Upper lobe of left lung (tissue), 6 donors: Measurements from ENCODE around the gene OLR1. TPM values are rescaled to one million over a fixed set of nuclear protein-coding genes. Genes with fewer than 3 reads are reported as not detected.

Experiments used
- ATAC-seq, 2 donors: fragments of 200-7000 bp; cut with Tn5 transposase; one replicate each; pipeline ENCODE4 v1.9.1; 2022; ENCODE audit warnings: mild to moderate bottlenecking in 2 of 2, moderate library complexity in 2 of 2; ENCODE audit not compliant: low FRiP score in 2 of 2
- DNase-seq, 2 donors: peaks; one replicate each; pipeline ENCODE4 v3.0.0-alpha.2; 2019 to 2020
- H3K27ac ChIP-seq, 4 donors: fragments of 200-600 bp; sonication (generic); one replicate each; pipeline ENCODE4 v1.5.1; 2016 to 2019
- H3K27me3 ChIP-seq, 4 donors: fragments of 200-600 bp; sonication (generic); one replicate each; pipeline ENCODE4 v1.5.1; 2017 to 2019
- H3K36me3 ChIP-seq, 4 donors: fragments of 200-600 bp; sonication (generic); one replicate each; pipeline ENCODE4 v1.5.1; 2016 to 2019
- H3K4me1 ChIP-seq, 4 donors: fragments of 200-600 bp; sonication (generic); one replicate each; pipeline ENCODE4 v1.5.1; 2018 to 2019
- H3K4me3 ChIP-seq, 4 donors: fragments of 200-600 bp; sonication (generic); one replicate each; pipeline ENCODE4 v1.5.1; 2017 to 2019; ENCODE audit warnings: mild to moderate bottlenecking in 2 of 4, moderate library complexity in 1 of 4
- H3K9me3 ChIP-seq, 4 donors: fragments of 200-600 bp; sonication (generic); one replicate each; pipeline ENCODE4 v1.5.1; 2018 to 2019
- CTCF ChIP-seq, 6 experiments: fragments of 450-650 bp in 4 of 6; fragments of 200-600 bp in 2 of 6; sonication (generic) in 2 of 6; IDR thresholded peaks; one replicate each; pipeline ENCODE4 v1.5.1; 2016 to 2019; ENCODE audit warnings: antibody characterized with exemption in 6 of 6
- EP300 ChIP-seq, 4 donors: sonication (generic); formaldehyde crosslinking; IDR thresholded peaks; one replicate each; pipeline ENCODE4 v1.5.1; 2017; ENCODE audit warnings: antibody characterized with exemption in 4 of 4, control low read depth in 2 of 4
- POLR2A ChIP-seq, 4 donors: fragments of 450-650 bp; IDR thresholded peaks; one replicate each; pipeline ENCODE4 v1.5.1; 2016 to 2017; ENCODE audit warnings: antibody characterized with exemption in 4 of 4, mild to moderate bottlenecking in 2 of 4
- POLR2AphosphoS5 ChIP-seq, 2 donors: sonication (generic); formaldehyde crosslinking; IDR thresholded peaks; one replicate each; pipeline ENCODE4 v1.5.1; 2017; ENCODE audit warnings: antibody characterized with exemption in 2 of 2
- WGBS, 2 donors: methylation state at CpG; one replicate each; pipeline ENCODE4 v1.1.5; 2017 to 2018; 5-methylcytosine and 5-hydroxymethylcytosine counted together
- total RNA-seq, 6 donors: library from RNA; depleted of rRNA in 4 of 6; stranded (reverse); fragments of >200 nt in 4 of 6; gene quantifications; one replicate each; pipeline versions ENCODE4 v1.1.0 to v1.2.1, GENCODE V29; 2016 to 2021
- donor health status: DM: no; HTN: no; CAD: no; lungs with moderate emphysema.
- donor health status: DM: no; HTN: yes; CAD: no; lungs with severe emphysema.

Gene OLR1
- total RNA-seq, 6 donors from 2014 or later: 51.2 to 163 (median 113) TPM

- peaks cover 0 to 8% (median 0%) of the 10 kb centered on the region in 4 donors for H3K36me3 ChIP-seq
- H3K9me3 ChIP-seq: no peaks in the 10 kb centered on the region
- 31 to 34% methylated on average over 40 of the region's 40 CpGs for WGBS, 2 donors
- ATAC-seq (peak; percentile 94 to 97), DNase-seq (peak; percentile 98 to 99)
- peak overlapping the region; percentile 99 to 100 (median 100) for H3K27ac ChIP-seq
- H3K4me1 ChIP-seq: peaks cover 15 to 36% (median 21%) of the 10 kb centered on the region in 4 donors
- peak overlapping the region; percentile 59 to 79 (median 72) for H3K4me3 ChIP-seq
- no peaks in the 10 kb centered on the region for H3K27me3 ChIP-seq
- peak in 3 of 4 donors; percentile 79 to 99 (median 95) for TF ChIP-seq EP300 (IDR thresholded peaks at IDR 0.05)
- peak; percentile 96 to 98 for TF ChIP-seq POLR2AphosphoS5 (IDR thresholded peaks at IDR 0.05)
- peak in 2 of 4 donors; percentile 61 to 89 for TF ChIP-seq POLR2A (IDR thresholded peaks at IDR 0.05)
- TF ChIP-seq CTCF (IDR thresholded peaks at IDR 0.05): no peak
Observed at GRCh38 chr12:10211940-10212738, 40.2 kb upstream of the OLR1 start.

DNA sequence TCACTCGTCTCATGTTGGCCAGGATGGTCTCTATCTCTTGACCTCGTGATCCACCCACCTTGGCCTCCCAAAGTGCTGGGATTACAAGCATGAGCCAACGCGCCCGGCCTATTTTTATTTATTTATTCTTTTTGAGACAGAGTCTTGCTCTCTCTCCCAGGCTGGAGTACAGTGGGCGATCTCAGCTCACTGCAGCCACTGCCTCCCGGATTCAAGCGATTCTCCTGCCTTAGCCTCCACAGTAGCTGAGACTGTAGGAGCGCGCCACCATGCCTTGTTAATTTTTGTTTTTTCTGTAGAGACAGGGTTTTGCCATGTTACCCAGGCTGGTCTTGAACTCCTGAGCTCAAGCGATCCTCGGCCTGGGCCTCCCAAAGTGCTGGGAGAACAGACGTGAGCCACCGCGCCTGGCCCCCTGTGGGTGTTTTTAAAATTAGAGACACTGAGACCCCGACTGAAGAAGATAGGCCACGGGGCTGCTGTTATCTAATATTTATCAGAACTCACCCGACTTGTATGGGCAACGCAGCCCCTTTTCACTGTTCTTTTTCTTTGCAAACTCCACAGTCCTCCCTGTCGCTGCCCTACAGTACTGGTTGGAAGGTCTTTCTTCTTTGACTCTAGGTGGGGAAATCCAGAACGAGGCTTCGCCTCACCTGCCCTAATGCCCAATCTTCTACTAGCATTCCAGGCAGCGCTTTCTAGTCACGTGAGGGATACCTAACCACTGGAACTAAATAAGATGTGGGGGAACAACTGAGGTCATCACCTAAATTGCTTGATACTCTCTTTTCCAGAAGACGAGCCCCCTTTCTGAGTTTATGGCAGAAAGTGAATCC, 39.4 kb upstream of the OLR1 start:
- H3K27ac ChIP-seq: peak overlapping the region; percentile 99 to 100 (median 100)
- H3K4me3 ChIP-seq: peak overlapping the region in 1 of 4 donors; percentile 72
- H3K4me1 ChIP-seq: peaks cover 15 to 30% (median 19%) of the 10 kb centered on the region in 4 donors
- H3K9me3 ChIP-seq: no peaks in the 10 kb centered on the region
- no peaks in the 10 kb centered on the region for H3K27me3 ChIP-seq
- DNase-seq: no peak
- WGBS, 2 donors: 93 to 95% methylated on average over 25 of the region's 25 CpGs
- peaks cover 0 to 6% (median 0%) of the 10 kb centered on the region in 4 donors for H3K36me3 ChIP-seq
- no peak for ATAC-seq
- TF ChIP-seq CTCF (IDR thresholded peaks at IDR 0.05) (no peak), EP300 (IDR thresholded peaks at IDR 0.05) (no peak), POLR2A (IDR thresholded peaks at IDR 0.05) (no peak), POLR2AphosphoS5 (IDR thresholded peaks at IDR 0.05) (no peak)

- H3K4me1 ChIP-seq: peaks cover 11 to 21% (median 12%) of the 10 kb centered on the region in 4 donors
- no peak for TF ChIP-seq EP300 (IDR thresholded peaks at IDR 0.05)
- TF ChIP-seq CTCF (IDR thresholded peaks at IDR 0.05): no peak
- no peak for TF ChIP-seq POLR2AphosphoS5 (IDR thresholded peaks at IDR 0.05)
- TF ChIP-seq POLR2A (IDR thresholded peaks at IDR 0.05): no peak
- H3K36me3 ChIP-seq: no peaks in the 10 kb centered on the region
- no peak for DNase-seq
- H3K27me3 ChIP-seq: no peaks in the 10 kb centered on the region
- no peaks in the 10 kb centered on the region for H3K9me3 ChIP-seq
- no peak for ATAC-seq
- H3K4me3 ChIP-seq: no peak overlapping the region
- WGBS, 2 donors: 94% methylated on average over 15 of the region's 15 CpGs
- H3K27ac ChIP-seq: no peak overlapping the region
Observed at GRCh38 chr12:10210225-10210624, 38.3 kb upstream of the OLR1 start.

- Histone ChIP-seq H3K4me1 (peaks cover 0 to 7% (median 3%) of the 10 kb centered on the region in 4 donors), H3K4me3 (no peak overlapping the region), H3K36me3 (no peaks in the 10 kb centered on the region), H3K27me3 (no peaks in the 10 kb centered on the region), H3K27ac (no peak overlapping the region), H3K9me3 (no peaks in the 10 kb centered on the region)
- 36 to 39% methylated on average over 2 of the region's 2 CpGs for WGBS, 2 donors
- no peak for ATAC-seq
- DNase-seq: no peak
- TF ChIP-seq EP300 (IDR thresholded peaks at IDR 0.05) (no peak), POLR2AphosphoS5 (IDR thresholded peaks at IDR 0.05) (no peak), CTCF (IDR thresholded peaks at IDR 0.05) (no peak)
Observed at GRCh38 chr12:10207136-10207535, 35.2 kb upstream of the OLR1 start.
